Osteoblast (primary cell): ENCODE results near the gene DCC. TPM values are rescaled to one million over a fixed set of nuclear protein-coding genes. Genes with fewer than 3 reads are reported as not detected.

Source experiments
- DNase-seq: peaks from one replicate; pipeline ENCODE4 v3.0.0; 2011; ENCODE audit warnings: low spot score, mixed read lengths; ENCODE audit not compliant: insufficient read length; ENCODE audit errors: missing footprints
- H2AFZ ChIP-seq: 2 replicates; pipeline ENCODE4 v1.6.0; 2011; ENCODE audit warnings: mild to moderate bottlenecking, low read length
- H3K27ac ChIP-seq: 2 replicates; pipeline ENCODE4 v1.5.1; 2011; ENCODE audit warnings: mild to moderate bottlenecking, low read depth, low read length, moderate library complexity
- H3K27me3 ChIP-seq: 2 replicates; pipeline ENCODE4 v1.6.0; 2012; ENCODE audit warnings: mild to moderate bottlenecking, control low read depth, inconsistent platforms, low read length, moderate library complexity; ENCODE audit not compliant: insufficient read depth
- H3K36me3 ChIP-seq: 2 replicates; pipeline ENCODE4 v1.5.1; 2011; ENCODE audit warnings: mild to moderate bottlenecking, low read length, control low read depth, moderate library complexity; ENCODE audit not compliant: insufficient read depth
- H3K4me1 ChIP-seq: 2 replicates; pipeline ENCODE4 v1.5.1; 2011; ENCODE audit warnings: mild to moderate bottlenecking, low read length, control low read depth, moderate library complexity; ENCODE audit not compliant: insufficient read depth
- H3K4me2 ChIP-seq: 2 replicates; pipeline ENCODE4 v1.6.0; 2011; ENCODE audit warnings: mild to moderate bottlenecking, low read length; ENCODE audit not compliant: insufficient read depth
- H3K4me3 ChIP-seq: fragments of 200-600 bp; sonication (generic); 3 replicates; pipeline ENCODE4 v1.5.1; 2012; ENCODE audit warnings: mild to moderate bottlenecking, low read length, inconsistent platforms; ENCODE audit not compliant: insufficient read depth
- H3K79me2 ChIP-seq: 2 replicates; pipeline ENCODE4 v1.6.0; 2012; ENCODE audit warnings: mild to moderate bottlenecking, low read length, control low read depth, inconsistent platforms; ENCODE audit not compliant: insufficient read depth
- H3K9me3 ChIP-seq: 2 replicates; pipeline ENCODE4 v1.5.1; 2011; ENCODE audit warnings: low read depth, low read length, control low read depth
- H4K20me1 ChIP-seq: 2 replicates; pipeline ENCODE4 v1.6.0; 2012; ENCODE audit warnings: mild to moderate bottlenecking, low read length, control low read depth; ENCODE audit not compliant: insufficient read depth
- CTCF ChIP-seq: IDR thresholded peaks from 2 replicates; pipeline ENCODE4 v1.5.1; 2011; ENCODE audit warnings: mild to moderate bottlenecking, low read depth, low read length, moderate library complexity; ENCODE audit errors: extremely low read depth
- total RNA-seq: library from RNA; depleted of rRNA; stranded (reverse); fragments of >200 nt; gene quantifications from 2 replicates; pipeline ENCODE4 v1.2.3, GENCODE V29; 2012

The DCC gene
- total RNA-seq, 1 donor, result not detected

GRCh38 chr18:53018791-53019190 lies 678.8 kb downstream of the DCC start:
- Histone ChIP-seq H3K36me3 (no peaks in the 10 kb centered on the region), H3K27ac (no peak overlapping the region), H2AFZ (no peak overlapping the region), H3K27me3 (no peaks in the 10 kb centered on the region), H3K4me1 (no peaks in the 10 kb centered on the region), H3K4me3 (no peak overlapping the region), H3K9me3 (peaks cover 1% of the 10 kb centered on the region), H4K20me1 (no peaks in the 10 kb centered on the region), H3K4me2 (no peak overlapping the region), H3K79me2 (no peaks in the 10 kb centered on the region)
- no peak for DNase-seq
- TF ChIP-seq CTCF, result no peak

- Histone ChIP-seq H4K20me1 (no peaks in the 10 kb centered on the region), H2AFZ (no peak overlapping the region), H3K27me3 (no peaks in the 10 kb centered on the region), H3K4me2 (no peak overlapping the region), H3K4me1 (no peaks in the 10 kb centered on the region), H3K4me3 (no peak overlapping the region), H3K36me3 (no peaks in the 10 kb centered on the region), H3K79me2 (no peaks in the 10 kb centered on the region), H3K27ac (no peak overlapping the region), H3K9me3 (peaks cover 3% of the 10 kb centered on the region)
- no peak for TF ChIP-seq CTCF
- DNase-seq, result no peak
Measured at GRCh38 chr18:53025247-53025646, 685.2 kb downstream of the DCC start.

GRCh38 chr18:53028565-53028964 lies 688.6 kb downstream of the DCC start:
- Histone ChIP-seq H3K36me3 (no peaks in the 10 kb centered on the region), H2AFZ (no peak overlapping the region), H3K79me2 (no peaks in the 10 kb centered on the region), H3K27me3 (no peaks in the 10 kb centered on the region), H3K4me3 (no peak overlapping the region), H3K9me3 (peaks cover 1% of the 10 kb centered on the region), H3K27ac (no peak overlapping the region), H3K4me2 (no peak overlapping the region), H4K20me1 (no peaks in the 10 kb centered on the region), H3K4me1 (no peaks in the 10 kb centered on the region)
- TF ChIP-seq CTCF, result no peak
- DNase-seq, result no peak

- Histone ChIP-seq H4K20me1 (no peaks in the 10 kb centered on the region), H2AFZ (no peak overlapping the region), H3K27ac (no peak overlapping the region), H3K4me1 (no peaks in the 10 kb centered on the region), H3K9me3 (no peaks in the 10 kb centered on the region), H3K36me3 (no peaks in the 10 kb centered on the region), H3K79me2 (no peaks in the 10 kb centered on the region), H3K27me3 (no peaks in the 10 kb centered on the region), H3K4me3 (no peak overlapping the region), H3K4me2 (no peak overlapping the region)
- TF ChIP-seq CTCF, result no peak
- DNase-seq, result no peak
Measured at GRCh38 chr18:53033128-53033527, 693.1 kb downstream of the DCC start.
